K562 treated with DMSO at 1 percent for 4 hours (cell line): ENCODE results near the gene ZP3. TPM values are rescaled to one million over a fixed set of nuclear protein-coding genes. Genes with fewer than 3 reads are reported as not detected.

Source experiments
- total RNA-seq: library from RNA; unstranded; fragments of 300-600 nt; gene quantifications from 2 replicates; pipeline ENCODE4 v1.2.3, GENCODE V29; 2022; ENCODE audit not compliant: insufficient read depth

ZP3 gene
- total RNA-seq: 9.3 and 16.4 TPM in 2 replicates

GRCh38 chr7:76424413-76425111 is at the start of gene ZP3:
Gene ZP3 (plus strand): TSS chr7:76424950. CDS start chr7:76424965, 15 bp downstream.

GRCh38 chr7:76409537-76409936 is 15.2 kb upstream of the ZP3 start, which contains the start of gene SSC4D:
Gene SSC4D (minus strand): TSS chr7:76409697. CDS start chr7:76404439, 5,258 bp downstream.

GRCh38 chr7:76461464-76462101 is 36.8 kb downstream of the ZP3 start, which contains the start of gene DTX2:
Gene DTX2 (plus strand): TSS chr7:76461709. CDS start chr7:76480510, 18,801 bp downstream.

Other genes with a start within 250 kb of the ZP3 start
- 0.57 TPM in 1 of 2 replicates, not detected in the other for gene SRRM3, start 223.1 kb upstream of the ZP3 start, total RNA-seq
- gene HSPB1, start 122.3 kb upstream of the ZP3 start, total RNA-seq: 697 and 917 TPM in 2 replicates
- 107 and 120 TPM in 2 replicates for gene YWHAG, start 66.0 kb upstream of the ZP3 start, total RNA-seq
- 12.0 and 14.2 TPM in 2 replicates for gene SSC4D, start 15.3 kb upstream of the ZP3 start, total RNA-seq
- gene DTX2, start 36.8 kb downstream of the ZP3 start, total RNA-seq: 41.0 and 57.3 TPM in 2 replicates
- gene UPK3B, start 85.6 kb downstream of the ZP3 start, total RNA-seq: not detected in 2 replicates
- gene SPDYE16, start 118.3 kb downstream of the ZP3 start, total RNA-seq: not detected in 2 replicates
- 16.6 and 17.6 TPM in 2 replicates for gene POMZP3, start 202.3 kb downstream of the ZP3 start, total RNA-seq